HEK293 (cell line): Measurements from ENCODE around the gene PDLIM5.

Experiments
- CTCF ChIA-PET: fragments of 350-600 bp; formaldehyde crosslinking; extraction: SDS; loops from one replicate; lab custom pipeline; 2021; ENCODE audit warnings: antibody characterized with exemption; lab: Yijun Ruan, JAX
- POLR2A ChIA-PET: fragments of 300-600 bp; formaldehyde crosslinking; extraction: SDS; loops from one replicate; lab custom pipeline; 2020; ENCODE audit warnings: antibody characterized with exemption, inconsistent platforms; lab: Yijun Ruan, JAX
- H3K27ac ChIP-seq: fragments of 200-500 bp; sonication (Bioruptor generic); 2 replicates; pipeline ENCODE4 v1.5.1; 2014; ENCODE audit warnings: low read depth, low read length, control low read depth, inconsistent platforms; ENCODE audit errors: extremely low read depth
- H3K36me3 ChIP-seq, 2 experiments: fragments of 200-500 bp in 1 of 2; sonication (Bioruptor generic) in 1 of 2; 1 replicate in 1 of 2; 2 replicates in 1 of 2; pipeline ENCODE4 v1.5.1; 2014 to 2017; ENCODE audit warnings: inconsistent platforms in 2 of 2, low read length in 2 of 2; ENCODE audit not compliant: control insufficient read depth in 2 of 2, insufficient read depth in 1 of 2
- H3K4me1 ChIP-seq: fragments of 200-500 bp; sonication (Bioruptor generic); 2 replicates; pipeline ENCODE4 v1.5.1; 2014; ENCODE audit warnings: mild to moderate bottlenecking, low read length, inconsistent platforms; ENCODE audit not compliant: control insufficient read depth, insufficient read depth
- H3K4me3 ChIP-seq: 2 replicates; pipeline ENCODE4 v1.5.1; 2011; ENCODE audit warnings: low read depth, mild to moderate bottlenecking, control low read depth, low read length, moderate library complexity
- H3K9me3 ChIP-seq: fragments of 200-500 bp; sonication (Bioruptor generic); 2 replicates; pipeline ENCODE4 v1.5.1; 2014; ENCODE audit warnings: low read depth, low read length, inconsistent platforms; ENCODE audit not compliant: control insufficient read depth, insufficient read depth
- FEZF1 ChIP-seq: fragments of 450-650 bp; formaldehyde crosslinking; IDR thresholded peaks from 2 replicates; pipeline ENCODE4 v1.5.1; 2016; ENCODE audit warnings: missing biosample characterization, missing genetic modification characterization
- IKZF3 ChIP-seq: fragments of 450-650 bp; IDR thresholded peaks from 2 replicates; pipeline ENCODE4 v1.5.0; 2018; ENCODE audit warnings: missing biosample characterization, mild to moderate bottlenecking, missing genetic modification characterization, moderate library complexity
- KLF10 ChIP-seq: fragments of 450-650 bp; IDR thresholded peaks from 2 replicates; pipeline ENCODE4 v1.5.1; 2018; ENCODE audit warnings: missing biosample characterization, mild to moderate bottlenecking, missing genetic modification characterization
- MZF1 ChIP-seq: fragments of 450-650 bp; formaldehyde crosslinking; IDR thresholded peaks from 2 replicates; pipeline ENCODE4 v1.5.1; 2017; ENCODE audit warnings: missing biosample characterization, missing genetic modification characterization, borderline replicate concordance
- SCRT2 ChIP-seq: fragments of 450-650 bp; formaldehyde crosslinking; IDR thresholded peaks from 2 replicates; pipeline ENCODE4 v1.5.1; 2016; ENCODE audit warnings: missing biosample characterization, missing genetic modification characterization
- ZNF23 ChIP-seq: fragments of 450-650 bp; formaldehyde crosslinking; IDR thresholded peaks from 2 replicates; pipeline ENCODE4 v1.5.1; 2016; ENCODE audit warnings: missing biosample characterization, missing genetic modification characterization, borderline replicate concordance
- ZNF302 ChIP-seq: fragments of 450-650 bp; formaldehyde crosslinking; IDR thresholded peaks from 2 replicates; pipeline ENCODE4 v1.5.1; 2016; ENCODE audit warnings: missing biosample characterization, missing genetic modification characterization, low read depth
- ZNF366 ChIP-seq: fragments of 450-650 bp; formaldehyde crosslinking; conservative IDR thresholded peaks from 2 replicates; pipeline ENCODE4 v1.5.1; 2016; ENCODE audit warnings: missing biosample characterization, missing genetic modification characterization
- ZNF510 ChIP-seq: fragments of 450-650 bp; formaldehyde crosslinking; IDR thresholded peaks from 2 replicates; pipeline ENCODE4 v1.5.1; 2018; ENCODE audit warnings: mild to moderate bottlenecking, missing genetic modification characterization, missing biosample characterization; ENCODE audit not compliant: insufficient replicate concordance
- ZNF629 ChIP-seq: fragments of 450-650 bp; formaldehyde crosslinking; IDR thresholded peaks from 2 replicates; pipeline ENCODE4 v1.5.1; 2017; ENCODE audit warnings: missing biosample characterization, missing genetic modification characterization
- TF ChIP-seq, protein P1 (sequence below): fragments of 450-650 bp; formaldehyde crosslinking; IDR thresholded peaks from 2 replicates; pipeline ENCODE4 v1.5.1; 2016; ENCODE audit warnings: missing biosample characterization, missing genetic modification characterization, borderline replicate concordance
- TF ChIP-seq, protein P2 (sequence below): fragments of 450-650 bp; formaldehyde crosslinking; IDR thresholded peaks from 2 replicates; pipeline ENCODE4 v1.5.1; 2016; ENCODE audit warnings: missing biosample characterization, missing genetic modification characterization
- TF ChIP-seq, protein P3 (sequence below): fragments of 450-650 bp; formaldehyde crosslinking; IDR thresholded peaks from 2 replicates; pipeline ENCODE4 v1.5.1; 2016; ENCODE audit warnings: missing biosample characterization, missing genetic modification characterization
- TF ChIP-seq, protein P4 (sequence below): fragments of 450-650 bp; IDR thresholded peaks from 2 replicates; pipeline ENCODE4 v1.5.1; 2018; ENCODE audit warnings: missing biosample characterization, mild to moderate bottlenecking, missing genetic modification characterization
- TF ChIP-seq, protein P5 (sequence below): fragments of 450-650 bp; formaldehyde crosslinking; IDR thresholded peaks from 2 replicates; pipeline ENCODE4 v1.5.1; 2017; ENCODE audit warnings: missing biosample characterization, missing genetic modification characterization

PDLIM5 gene

DNA sequence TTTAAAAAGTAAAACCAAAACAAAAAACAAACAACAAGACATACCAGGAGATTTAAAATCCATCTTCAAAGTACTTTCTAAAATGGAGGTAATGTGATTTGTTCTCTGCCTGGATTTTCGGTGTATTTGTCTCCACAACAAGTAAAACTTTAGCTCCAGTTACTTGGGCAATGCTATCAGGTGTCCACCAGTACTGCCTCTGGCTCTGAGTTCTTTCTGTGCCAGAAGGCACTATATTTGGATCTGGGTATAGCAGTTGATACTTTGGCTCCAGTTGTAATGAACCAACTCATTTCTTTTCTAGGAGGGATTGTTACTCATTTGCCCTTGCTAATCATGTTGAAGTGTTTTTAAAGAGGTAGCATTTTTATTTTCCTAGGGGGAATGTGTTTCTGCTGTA, 9.5 kb upstream of the PDLIM5 start (continued):
- TF ChIP-seq, protein P1, sequence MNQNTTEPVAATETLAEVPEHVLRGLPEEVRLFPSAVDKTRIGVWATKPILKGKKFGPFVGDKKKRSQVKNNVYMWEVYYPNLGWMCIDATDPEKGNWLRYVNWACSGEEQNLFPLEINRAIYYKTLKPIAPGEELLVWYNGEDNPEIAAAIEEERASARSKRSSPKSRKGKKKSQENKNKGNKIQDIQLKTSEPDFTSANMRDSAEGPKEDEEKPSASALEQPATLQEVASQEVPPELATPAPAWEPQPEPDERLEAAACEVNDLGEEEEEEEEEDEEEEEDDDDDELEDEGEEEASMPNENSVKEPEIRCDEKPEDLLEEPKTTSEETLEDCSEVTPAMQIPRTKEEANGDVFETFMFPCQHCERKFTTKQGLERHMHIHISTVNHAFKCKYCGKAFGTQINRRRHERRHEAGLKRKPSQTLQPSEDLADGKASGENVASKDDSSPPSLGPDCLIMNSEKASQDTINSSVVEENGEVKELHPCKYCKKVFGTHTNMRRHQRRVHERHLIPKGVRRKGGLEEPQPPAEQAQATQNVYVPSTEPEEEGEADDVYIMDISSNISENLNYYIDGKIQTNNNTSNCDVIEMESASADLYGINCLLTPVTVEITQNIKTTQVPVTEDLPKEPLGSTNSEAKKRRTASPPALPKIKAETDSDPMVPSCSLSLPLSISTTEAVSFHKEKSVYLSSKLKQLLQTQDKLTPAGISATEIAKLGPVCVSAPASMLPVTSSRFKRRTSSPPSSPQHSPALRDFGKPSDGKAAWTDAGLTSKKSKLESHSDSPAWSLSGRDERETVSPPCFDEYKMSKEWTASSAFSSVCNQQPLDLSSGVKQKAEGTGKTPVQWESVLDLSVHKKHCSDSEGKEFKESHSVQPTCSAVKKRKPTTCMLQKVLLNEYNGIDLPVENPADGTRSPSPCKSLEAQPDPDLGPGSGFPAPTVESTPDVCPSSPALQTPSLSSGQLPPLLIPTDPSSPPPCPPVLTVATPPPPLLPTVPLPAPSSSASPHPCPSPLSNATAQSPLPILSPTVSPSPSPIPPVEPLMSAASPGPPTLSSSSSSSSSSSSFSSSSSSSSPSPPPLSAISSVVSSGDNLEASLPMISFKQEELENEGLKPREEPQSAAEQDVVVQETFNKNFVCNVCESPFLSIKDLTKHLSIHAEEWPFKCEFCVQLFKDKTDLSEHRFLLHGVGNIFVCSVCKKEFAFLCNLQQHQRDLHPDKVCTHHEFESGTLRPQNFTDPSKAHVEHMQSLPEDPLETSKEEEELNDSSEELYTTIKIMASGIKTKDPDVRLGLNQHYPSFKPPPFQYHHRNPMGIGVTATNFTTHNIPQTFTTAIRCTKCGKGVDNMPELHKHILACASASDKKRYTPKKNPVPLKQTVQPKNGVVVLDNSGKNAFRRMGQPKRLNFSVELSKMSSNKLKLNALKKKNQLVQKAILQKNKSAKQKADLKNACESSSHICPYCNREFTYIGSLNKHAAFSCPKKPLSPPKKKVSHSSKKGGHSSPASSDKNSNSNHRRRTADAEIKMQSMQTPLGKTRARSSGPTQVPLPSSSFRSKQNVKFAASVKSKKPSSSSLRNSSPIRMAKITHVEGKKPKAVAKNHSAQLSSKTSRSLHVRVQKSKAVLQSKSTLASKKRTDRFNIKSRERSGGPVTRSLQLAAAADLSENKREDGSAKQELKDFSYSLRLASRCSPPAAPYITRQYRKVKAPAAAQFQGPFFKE, result no peak
- TF ChIP-seq ZNF302 (no peak), MZF1 (tag by site-specific recombination) (peak; percentile 16; the same call in 1 of the 2 replicates), ZNF23 (tag by site-specific recombination) (no peak)

DNA sequence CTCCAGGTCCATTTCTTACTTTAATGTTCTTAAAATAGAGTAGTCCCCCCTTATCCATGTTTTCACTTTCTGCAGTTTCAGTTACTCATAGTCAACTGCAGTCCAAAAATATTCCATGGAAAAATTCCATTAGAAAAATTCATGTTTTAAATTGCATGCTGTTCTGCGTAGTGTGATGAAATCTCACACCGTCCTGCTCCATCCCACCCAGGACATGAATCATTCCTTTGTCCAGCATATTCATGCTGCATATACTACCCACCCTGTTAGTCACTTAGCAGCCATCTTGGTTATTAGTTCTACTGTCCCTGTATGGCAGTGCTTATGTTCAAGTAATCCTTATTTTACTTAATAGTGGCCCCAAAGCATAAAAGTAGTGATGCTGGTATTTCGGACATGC, 5.4 kb upstream of the PDLIM5 start:
- CTCF ChIA-PET, result no interaction called here
- no peaks in the 10 kb centered on the region; the same call in 1 of the 2 replicates for H3K4me1 ChIP-seq
- POLR2A ChIA-PET, result no interaction called here
- no peak for TF ChIP-seq SCRT2 (tag by site-specific recombination)
- TF ChIP-seq IKZF3 (tag by site-specific recombination), result 0 out of 2 replicates have a peak, but pooled peaks have one; percentile 11
- H3K9me3 ChIP-seq, result no peaks in the 10 kb centered on the region
- no peaks in the 10 kb centered on the region for H3K36me3 ChIP-seq
- no peak overlapping the region for H3K4me3 ChIP-seq
- H3K27ac ChIP-seq, result no peak overlapping the region

DNA sequence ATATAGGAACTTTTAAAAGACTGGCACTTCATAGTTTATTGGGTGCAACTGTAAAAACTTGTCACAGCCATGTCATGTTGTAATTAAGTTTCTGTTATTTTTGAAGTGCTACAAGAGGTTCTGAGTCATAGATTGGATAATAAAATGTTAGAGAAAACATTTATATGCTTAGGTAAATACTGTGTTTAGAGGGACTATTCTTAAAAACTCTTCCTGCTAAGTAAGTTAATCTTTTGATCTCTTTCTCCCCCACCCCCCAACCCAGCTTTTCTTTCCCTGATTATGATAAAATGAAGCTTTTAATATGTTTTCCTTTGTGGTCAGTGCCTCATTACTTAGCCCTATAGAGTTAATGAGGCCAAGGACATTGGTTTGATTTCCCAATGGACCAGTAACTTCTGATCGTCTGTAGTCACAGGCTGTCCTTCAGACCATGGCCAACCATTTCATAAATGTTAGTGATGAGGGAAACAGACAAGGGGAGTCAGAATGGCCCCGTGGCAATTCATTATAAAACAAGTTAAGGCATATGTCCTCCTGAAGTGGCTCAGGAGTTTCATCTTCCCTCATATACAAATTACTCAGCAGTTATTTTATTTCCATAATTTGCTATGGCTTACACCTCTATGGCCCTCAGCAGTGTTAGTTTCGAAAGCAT, 3.9 kb upstream of the PDLIM5 start:
- POLR2A ChIA-PET, result no interaction called here
- CTCF ChIA-PET, result no interaction called here
- H3K4me3 ChIP-seq, result no peak overlapping the region
- H3K27ac ChIP-seq, result peak overlapping the region; percentile 61
- no peaks in the 10 kb centered on the region for H3K9me3 ChIP-seq
- H3K36me3 ChIP-seq, result no peaks in the 10 kb centered on the region
- no peaks in the 10 kb centered on the region; the same call in 1 of the 2 replicates for H3K4me1 ChIP-seq
- TF ChIP-seq ZNF366 (tag by site-specific recombination) (peak; percentile 50), ZNF629 (tag by site-specific recombination) (peak; percentile 78), KLF10 (peak; percentile 81), FEZF1 (peak; percentile 88), ZNF510 (no peak)
- TF ChIP-seq, protein P2, sequence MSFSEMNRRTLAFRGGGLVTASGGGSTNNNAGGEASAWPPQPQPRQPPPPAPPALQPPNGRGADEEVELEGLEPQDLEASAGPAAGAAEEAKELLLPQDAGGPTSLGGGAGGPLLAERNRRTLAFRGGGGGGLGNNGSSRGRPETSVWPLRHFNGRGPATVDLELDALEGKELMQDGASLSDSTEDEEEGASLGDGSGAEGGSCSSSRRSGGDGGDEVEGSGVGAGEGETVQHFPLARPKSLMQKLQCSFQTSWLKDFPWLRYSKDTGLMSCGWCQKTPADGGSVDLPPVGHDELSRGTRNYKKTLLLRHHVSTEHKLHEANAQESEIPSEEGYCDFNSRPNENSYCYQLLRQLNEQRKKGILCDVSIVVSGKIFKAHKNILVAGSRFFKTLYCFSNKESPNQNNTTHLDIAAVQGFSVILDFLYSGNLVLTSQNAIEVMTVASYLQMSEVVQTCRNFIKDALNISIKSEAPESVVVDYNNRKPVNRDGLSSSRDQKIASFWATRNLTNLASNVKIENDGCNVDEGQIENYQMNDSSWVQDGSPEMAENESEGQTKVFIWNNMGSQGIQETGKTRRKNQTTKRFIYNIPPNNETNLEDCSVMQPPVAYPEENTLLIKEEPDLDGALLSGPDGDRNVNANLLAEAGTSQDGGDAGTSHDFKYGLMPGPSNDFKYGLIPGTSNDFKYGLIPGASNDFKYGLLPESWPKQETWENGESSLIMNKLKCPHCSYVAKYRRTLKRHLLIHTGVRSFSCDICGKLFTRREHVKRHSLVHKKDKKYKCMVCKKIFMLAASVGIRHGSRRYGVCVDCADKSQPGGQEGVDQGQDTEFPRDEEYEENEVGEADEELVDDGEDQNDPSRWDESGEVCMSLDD (tag by site-specific recombination), result no peak
- TF ChIP-seq, protein P3, sequence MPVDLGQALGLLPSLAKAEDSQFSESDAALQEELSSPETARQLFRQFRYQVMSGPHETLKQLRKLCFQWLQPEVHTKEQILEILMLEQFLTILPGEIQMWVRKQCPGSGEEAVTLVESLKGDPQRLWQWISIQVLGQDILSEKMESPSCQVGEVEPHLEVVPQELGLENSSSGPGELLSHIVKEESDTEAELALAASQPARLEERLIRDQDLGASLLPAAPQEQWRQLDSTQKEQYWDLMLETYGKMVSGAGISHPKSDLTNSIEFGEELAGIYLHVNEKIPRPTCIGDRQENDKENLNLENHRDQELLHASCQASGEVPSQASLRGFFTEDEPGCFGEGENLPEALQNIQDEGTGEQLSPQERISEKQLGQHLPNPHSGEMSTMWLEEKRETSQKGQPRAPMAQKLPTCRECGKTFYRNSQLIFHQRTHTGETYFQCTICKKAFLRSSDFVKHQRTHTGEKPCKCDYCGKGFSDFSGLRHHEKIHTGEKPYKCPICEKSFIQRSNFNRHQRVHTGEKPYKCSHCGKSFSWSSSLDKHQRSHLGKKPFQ (tag by site-specific recombination), result peak; percentile 70; the same call in 1 of the 2 replicates
- TF ChIP-seq, protein P4, sequence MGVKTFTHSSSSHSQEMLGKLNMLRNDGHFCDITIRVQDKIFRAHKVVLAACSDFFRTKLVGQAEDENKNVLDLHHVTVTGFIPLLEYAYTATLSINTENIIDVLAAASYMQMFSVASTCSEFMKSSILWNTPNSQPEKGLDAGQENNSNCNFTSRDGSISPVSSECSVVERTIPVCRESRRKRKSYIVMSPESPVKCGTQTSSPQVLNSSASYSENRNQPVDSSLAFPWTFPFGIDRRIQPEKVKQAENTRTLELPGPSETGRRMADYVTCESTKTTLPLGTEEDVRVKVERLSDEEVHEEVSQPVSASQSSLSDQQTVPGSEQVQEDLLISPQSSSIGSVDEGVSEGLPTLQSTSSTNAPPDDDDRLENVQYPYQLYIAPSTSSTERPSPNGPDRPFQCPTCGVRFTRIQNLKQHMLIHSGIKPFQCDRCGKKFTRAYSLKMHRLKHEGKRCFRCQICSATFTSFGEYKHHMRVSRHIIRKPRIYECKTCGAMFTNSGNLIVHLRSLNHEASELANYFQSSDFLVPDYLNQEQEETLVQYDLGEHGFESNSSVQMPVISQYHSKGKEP (tag by site-specific recombination), result peak; percentile 44; the same call in 1 of the 2 replicates
- TF ChIP-seq, protein P5, sequence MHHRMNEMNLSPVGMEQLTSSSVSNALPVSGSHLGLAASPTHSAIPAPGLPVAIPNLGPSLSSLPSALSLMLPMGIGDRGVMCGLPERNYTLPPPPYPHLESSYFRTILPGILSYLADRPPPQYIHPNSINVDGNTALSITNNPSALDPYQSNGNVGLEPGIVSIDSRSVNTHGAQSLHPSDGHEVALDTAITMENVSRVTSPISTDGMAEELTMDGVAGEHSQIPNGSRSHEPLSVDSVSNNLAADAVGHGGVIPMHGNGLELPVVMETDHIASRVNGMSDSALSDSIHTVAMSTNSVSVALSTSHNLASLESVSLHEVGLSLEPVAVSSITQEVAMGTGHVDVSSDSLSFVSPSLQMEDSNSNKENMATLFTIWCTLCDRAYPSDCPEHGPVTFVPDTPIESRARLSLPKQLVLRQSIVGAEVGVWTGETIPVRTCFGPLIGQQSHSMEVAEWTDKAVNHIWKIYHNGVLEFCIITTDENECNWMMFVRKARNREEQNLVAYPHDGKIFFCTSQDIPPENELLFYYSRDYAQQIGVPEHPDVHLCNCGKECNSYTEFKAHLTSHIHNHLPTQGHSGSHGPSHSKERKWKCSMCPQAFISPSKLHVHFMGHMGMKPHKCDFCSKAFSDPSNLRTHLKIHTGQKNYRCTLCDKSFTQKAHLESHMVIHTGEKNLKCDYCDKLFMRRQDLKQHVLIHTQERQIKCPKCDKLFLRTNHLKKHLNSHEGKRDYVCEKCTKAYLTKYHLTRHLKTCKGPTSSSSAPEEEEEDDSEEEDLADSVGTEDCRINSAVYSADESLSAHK, result peak; percentile 75
